ENCODE measurements around the gene CREBBP.

DNA sequence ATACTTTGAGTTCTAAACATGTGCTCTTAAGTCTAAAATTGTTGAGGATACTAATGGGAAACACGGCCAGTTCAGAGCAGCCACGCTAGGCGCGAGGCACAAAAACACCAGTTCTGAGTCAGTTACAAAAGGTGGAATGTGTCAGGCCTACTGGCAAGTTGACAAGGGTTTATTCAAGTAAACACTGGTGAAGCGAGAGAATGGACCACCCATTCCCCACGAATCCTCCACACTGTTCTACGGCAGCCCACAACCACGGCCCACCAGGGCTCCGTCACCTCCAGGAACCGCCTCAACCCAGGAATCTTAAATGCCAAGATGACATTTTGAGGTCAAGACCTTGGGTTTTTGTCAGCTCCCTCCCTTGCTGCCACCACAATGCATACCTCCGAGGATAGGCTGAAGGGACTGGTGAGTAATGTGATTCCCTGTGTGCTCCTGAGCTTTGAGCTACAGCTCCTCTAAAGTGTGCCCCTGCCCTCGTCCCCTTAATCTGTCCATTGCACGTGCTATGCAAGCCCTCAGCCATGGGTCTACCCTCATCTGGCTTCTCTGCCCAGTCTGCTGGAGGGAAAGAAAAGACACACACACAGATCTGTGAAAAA is 134.7 kb downstream of the CREBBP start:
- TF ChIP-seq YY1 (IDR thresholded peaks at IDR 0.05; ENCODE audit: insufficient read depth, insufficient read length) (no peak), ZNF274 (IDR thresholded peaks at IDR 0.05; ENCODE audit: low read depth, low read length) (no peak)
